Measurements from ENCODE around the gene ABCE1.
A peak's percentile ranks its signal among the peaks of the same experiment; 100 is the strongest.

Gene ABCE1

GRCh38 chr4:145061318-145061920 is 36.7 kb upstream of the ABCE1 start:
- peak; percentile 79 to 82 for DNase-seq (ENCODE audit: low read depth in 2 of 2)
- no peak overlapping the region for H3K4me3 ChIP-seq (replicated peaks in 1 of 2; ENCODE audit: low read depth in 2 of 2, low read length in 2 of 2)
- TF ChIP-seq CTCF (IDR thresholded peaks at IDR 0.05; ENCODE audit: low read depth, low read length), result peak; percentile 23

- TF ChIP-seq CTCF (IDR thresholded peaks at IDR 0.05; ENCODE audit: low read depth, low read length), result no peak
- DNase-seq (ENCODE audit: low read depth in 2 of 2), result peak in 1 of 2 donors; percentile 15
- H3K4me3 ChIP-seq (replicated peaks in 1 of 2; ENCODE audit: low read depth in 2 of 2, low read length in 2 of 2), result no peak overlapping the region
Measured at GRCh38 chr4:145066063-145066501, 32.0 kb upstream of the ABCE1 start.

DNA sequence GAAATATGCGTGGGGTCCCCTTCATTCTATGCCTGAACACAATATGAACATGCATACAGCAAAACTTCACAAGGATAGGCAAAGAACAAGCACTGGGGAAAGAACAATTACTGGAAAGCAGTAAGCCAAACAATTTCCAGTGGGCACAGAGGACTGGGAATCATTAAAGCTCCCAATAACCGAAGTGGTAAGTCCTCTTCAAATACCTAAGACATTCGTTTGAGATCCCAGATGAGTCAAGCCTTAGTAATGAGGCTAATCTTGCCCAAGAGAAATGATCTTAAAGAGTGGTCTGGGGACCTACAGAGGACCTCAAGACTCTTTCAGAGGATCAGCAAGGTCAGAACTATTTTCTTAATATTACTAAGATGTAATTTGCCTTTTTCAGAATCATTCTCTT is 28.8 kb upstream of the ABCE1 start:
- DNase-seq (ENCODE audit: low read depth in 2 of 2), result peak in 1 of 2 donors; percentile 72
- no peak overlapping the region for H3K4me3 ChIP-seq (replicated peaks in 1 of 2; ENCODE audit: low read depth in 2 of 2, low read length in 2 of 2)
- no peak for TF ChIP-seq CTCF (IDR thresholded peaks at IDR 0.05; ENCODE audit: low read depth, low read length)

DNA sequence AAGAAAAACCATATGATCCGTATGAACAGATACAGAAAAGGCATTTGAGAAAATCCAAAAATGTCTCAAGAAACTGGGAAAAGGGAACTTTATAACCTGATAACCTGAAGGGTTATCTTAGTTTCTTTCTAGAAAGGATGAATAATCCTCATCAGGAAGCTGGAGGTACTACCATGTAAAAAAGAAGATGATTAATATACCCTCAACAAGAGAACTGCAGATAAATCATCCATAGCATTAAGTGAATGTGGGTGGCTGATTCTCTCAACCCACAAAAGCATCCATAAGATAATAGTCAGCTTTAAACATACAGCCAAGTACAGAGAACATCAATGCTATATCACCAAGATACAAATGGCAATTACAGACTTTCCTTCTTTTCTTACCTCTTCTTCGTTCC is 26.6 kb upstream of the ABCE1 start:
- no peak for DNase-seq (ENCODE audit: low read depth in 2 of 2)
- no peak for TF ChIP-seq CTCF (IDR thresholded peaks at IDR 0.05; ENCODE audit: low read depth, low read length)
- H3K4me3 ChIP-seq (replicated peaks in 1 of 2; ENCODE audit: low read depth in 2 of 2, low read length in 2 of 2), result no peak overlapping the region

GRCh38 chr4:145075742-145076468 is 22.2 kb upstream of the ABCE1 start:
- no peak for TF ChIP-seq CTCF (IDR thresholded peaks at IDR 0.05; ENCODE audit: low read depth, low read length)
- H3K4me3 ChIP-seq (replicated peaks in 1 of 2; ENCODE audit: low read depth in 2 of 2, low read length in 2 of 2), result no peak overlapping the region
- no peak for DNase-seq (ENCODE audit: low read depth in 2 of 2)

GRCh38 chr4:145076469-145076855 is 21.6 kb upstream of the ABCE1 start:
- no peak for TF ChIP-seq CTCF (IDR thresholded peaks at IDR 0.05; ENCODE audit: low read depth, low read length)
- DNase-seq (ENCODE audit: low read depth in 2 of 2), result no peak
- no peak overlapping the region for H3K4me3 ChIP-seq (replicated peaks in 1 of 2; ENCODE audit: low read depth in 2 of 2, low read length in 2 of 2)

Measured in cardiac fibroblast (primary cell).